Small intestine (tissue), 7 donors: ENCODE measurements around the gene LRRC18. TPM values are rescaled to one million over a fixed set of nuclear protein-coding genes. Genes with fewer than 3 reads are reported as not detected.

ENCODE experiments used
- DNase-seq, 2 donors: peaks; one replicate each; pipeline versions ENCODE4 v3.0.0 to v3.0.0-alpha.2; 2013
- FAIRE-seq: peaks from 2 replicates; lab custom pipeline; 2012; peaks lifted over from hg19 to GRCh38; lab: Jason Lieb, UNC
- H3K27ac ChIP-seq, 3 donors: one replicate each; pipeline ENCODE4 v1.5.1; 2013; ENCODE audit warnings: low read length in 2 of 3, mild to moderate bottlenecking in 2 of 3, control low read depth in 1 of 3, inconsistent platforms in 1 of 3, low read depth in 1 of 3, moderate library complexity in 1 of 3
- H3K27me3 ChIP-seq, 3 donors: one replicate each; pipeline ENCODE4 v1.6.1; 2013; ENCODE audit warnings: low read length in 3 of 3, inconsistent platforms in 1 of 3; ENCODE audit not compliant: control insufficient read depth in 3 of 3, insufficient read depth in 3 of 3
- H3K36me3 ChIP-seq, 3 donors: one replicate each; pipeline ENCODE4 v1.6.1; 2013; ENCODE audit warnings: low read length in 3 of 3, inconsistent platforms in 1 of 3, low read depth in 1 of 3, mild to moderate bottlenecking in 1 of 3, moderate library complexity in 1 of 3; ENCODE audit not compliant: control insufficient read depth in 3 of 3, insufficient read depth in 2 of 3
- H3K4me1 ChIP-seq, 3 donors: one replicate each; pipeline ENCODE4 v1.6.1; 2013; ENCODE audit warnings: low read length in 2 of 3, inconsistent platforms in 1 of 3, low read depth in 1 of 3, mild to moderate bottlenecking in 1 of 3, moderate library complexity in 1 of 3; ENCODE audit not compliant: control insufficient read depth in 3 of 3, insufficient read depth in 2 of 3
- H3K4me3 ChIP-seq, 3 donors: one replicate each; pipeline ENCODE4 v1.5.1; 2013; ENCODE audit warnings: low read length in 3 of 3, control low read depth in 1 of 3, inconsistent platforms in 1 of 3, low read depth in 1 of 3, mild to moderate bottlenecking in 1 of 3, moderate library complexity in 1 of 3
- H3K9me3 ChIP-seq, 2 donors: one replicate each; pipeline ENCODE4 v1.6.1; 2013; ENCODE audit warnings: low read depth in 1 of 2, low read length in 1 of 2; ENCODE audit not compliant: control insufficient read depth in 2 of 2, insufficient read depth in 1 of 2
- WGBS, 3 donors: extraction: QIAGEN DNeasy Blood & Tissue Kit; methylation state at CpG; one replicate each; pipeline ENCODE4 v1.1.7; 2013; 5-methylcytosine and 5-hydroxymethylcytosine counted together
- polyA plus RNA-seq, 4 donors: library from polyadenylated mRNA; stranded (reverse) in 3 of 4; unstranded in 1 of 4; fragments of 200-250 nt in 3 of 4; fragments of 120-200 nt in 1 of 4; gene quantifications; one replicate each; pipeline versions ENCODE4 v1.2.1 to v1.2.3, GENCODE V29; 2013
- donor health status: healthy with polysubstance abuse.
- donor health status: control.
- donor health status: control.
- donor health status: Bipolar disorder and iron deficiency.
- donor health status: healthy.

LRRC18 gene
- polyA plus RNA-seq, 4 donors = 0.03 to 0.25 TPM; not detected in 2

GRCh38 chr10:48973065-48973464 lies 33.4 kb upstream of the LRRC18 start:
- 72 to 88% (median 83%) methylated on average over 5 of the region's 5 CpGs for WGBS, 3 donors
- no peaks in the 10 kb centered on the region for H3K9me3 ChIP-seq

GRCh38 chr10:48970654-48971053 lies 31.0 kb upstream of the LRRC18 start:
- no peaks in the 10 kb centered on the region for H3K27me3 ChIP-seq
- no peak overlapping the region for H3K4me3 ChIP-seq
- no peaks in the 10 kb centered on the region for H3K36me3 ChIP-seq
- FAIRE-seq = no peak
- H3K27ac ChIP-seq = no peak overlapping the region
- no peaks in the 10 kb centered on the region for H3K4me1 ChIP-seq
- DNase-seq = no peak
- no peaks in the 10 kb centered on the region for H3K9me3 ChIP-seq
- 84 to 88% (median 86%) methylated on average over 4 of the region's 4 CpGs for WGBS, 3 donors

More at GRCh38 chr10:48973065-48973464, 33.4 kb upstream of the LRRC18 start:
- Histone ChIP-seq H3K27me3 (no peaks in the 10 kb centered on the region), H3K4me3 (no peak overlapping the region), H3K36me3 (no peaks in the 10 kb centered on the region), H3K27ac (no peak overlapping the region), H3K4me1 (no peaks in the 10 kb centered on the region)
- FAIRE-seq = no peak
- no peak for DNase-seq

DNA sequence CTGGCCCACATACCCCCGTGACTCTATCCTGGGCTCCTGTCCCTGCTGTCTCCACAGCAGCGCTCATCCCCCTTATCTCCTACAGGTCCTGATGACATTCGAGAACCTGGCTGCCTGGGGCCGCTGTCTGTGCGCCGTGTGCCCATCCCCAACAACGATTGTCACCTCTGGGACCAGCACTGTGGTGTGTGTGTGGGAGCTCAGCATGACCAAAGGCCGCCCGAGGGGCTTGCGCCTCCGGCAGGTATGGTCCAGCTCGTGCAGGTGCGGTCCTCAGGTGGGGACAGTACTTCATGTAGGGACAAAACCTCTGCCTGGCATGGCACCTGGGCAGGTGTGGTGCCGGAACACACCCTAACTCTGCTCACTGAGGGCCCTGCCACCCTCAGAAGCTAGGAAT lies 30.4 kb upstream of the LRRC18 start:
- no peak overlapping the region for H3K27ac ChIP-seq
- no peak overlapping the region for H3K4me3 ChIP-seq
- 90 to 92% (median 91%) methylated on average over 14 of the region's 14 CpGs for WGBS, 3 donors
- no peaks in the 10 kb centered on the region for H3K4me1 ChIP-seq
- no peaks in the 10 kb centered on the region for H3K36me3 ChIP-seq
- no peak for FAIRE-seq
- DNase-seq = no peak
- H3K27me3 ChIP-seq = no peaks in the 10 kb centered on the region
- H3K9me3 ChIP-seq = no peaks in the 10 kb centered on the region

DNA sequence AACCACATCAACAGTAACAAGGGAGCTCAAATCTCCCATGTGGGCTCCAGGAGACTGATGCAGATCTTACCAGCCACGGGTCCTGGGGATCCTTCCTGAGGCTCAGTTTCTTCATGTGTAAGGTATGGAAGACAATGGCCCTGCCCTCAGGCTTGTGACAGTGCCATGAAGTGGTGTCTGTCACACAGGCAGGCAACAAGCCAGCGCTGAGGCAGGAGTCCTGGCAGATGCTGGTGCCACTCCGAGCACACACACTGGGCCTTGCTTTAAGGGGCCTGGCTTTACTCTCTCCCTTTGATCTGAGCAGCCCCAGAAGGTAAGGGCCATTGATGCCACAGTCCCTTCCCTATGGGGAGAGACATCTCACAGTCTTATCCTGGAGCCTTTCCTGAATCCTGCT lies 28.4 kb upstream of the LRRC18 start:
- no peaks in the 10 kb centered on the region for H3K9me3 ChIP-seq
- H3K27me3 ChIP-seq = no peaks in the 10 kb centered on the region
- DNase-seq (no peak), FAIRE-seq (no peak)
- H3K36me3 ChIP-seq = no peaks in the 10 kb centered on the region
- H3K4me3 ChIP-seq = no peak overlapping the region
- 77 to 89% (median 79%) methylated on average over 3 of the region's 3 CpGs for WGBS, 3 donors
- H3K27ac ChIP-seq = no peak overlapping the region
- H3K4me1 ChIP-seq = no peaks in the 10 kb centered on the region

DNA sequence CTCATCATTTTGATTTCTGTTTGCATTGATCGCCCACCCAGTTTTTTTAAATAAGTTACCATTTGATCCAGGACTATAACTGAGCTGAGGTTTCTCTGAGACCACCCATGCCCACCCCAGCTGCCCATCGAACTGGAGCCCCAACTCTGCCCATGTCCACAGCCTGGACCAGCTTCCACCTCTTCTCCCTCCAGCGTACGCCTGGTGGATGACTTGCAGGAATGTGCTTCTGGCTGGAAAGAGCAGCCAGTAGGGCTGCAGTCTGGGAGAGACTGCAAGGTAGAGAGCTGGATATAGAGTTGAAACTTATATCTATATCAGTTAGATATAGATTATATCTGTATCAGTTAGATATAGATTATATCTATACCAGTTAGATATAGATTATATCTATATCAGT lies 25.8 kb upstream of the LRRC18 start:
- FAIRE-seq (no peak), DNase-seq (no peak)
- 90 to 92% (median 90%) methylated on average over 4 of the region's 4 CpGs for WGBS, 3 donors

GRCh38 chr10:48964038-48964437 lies 24.4 kb upstream of the LRRC18 start:
- FAIRE-seq (no peak), DNase-seq (no peak)
- Histone ChIP-seq H3K36me3 (no peaks in the 10 kb centered on the region), H3K4me1 (no peaks in the 10 kb centered on the region), H3K27me3 (no peaks in the 10 kb centered on the region), H3K27ac (no peak overlapping the region), H3K4me3 (no peak overlapping the region), H3K9me3 (no peaks in the 10 kb centered on the region)
- WGBS, 3 donors = 77 to 85% (median 83%) methylated on average over 1 of the region's 1 CpG

More for the DNA sequence above, 25.8 kb upstream of the LRRC18 start:
- no peak overlapping the region for H3K27ac ChIP-seq
- no peak overlapping the region for H3K4me3 ChIP-seq
- H3K9me3 ChIP-seq = no peaks in the 10 kb centered on the region
- H3K36me3 ChIP-seq = no peaks in the 10 kb centered on the region
- H3K27me3 ChIP-seq = no peaks in the 10 kb centered on the region
- no peaks in the 10 kb centered on the region for H3K4me1 ChIP-seq

- 64 to 93% (median 80%) methylated on average over 1 of the region's 1 CpG for WGBS, 3 donors
- FAIRE-seq (no peak), DNase-seq (no peak)
- H3K9me3 ChIP-seq = no peaks in the 10 kb centered on the region
- H3K4me3 ChIP-seq = no peak overlapping the region
- no peaks in the 10 kb centered on the region for H3K4me1 ChIP-seq
- no peak overlapping the region for H3K27ac ChIP-seq
- H3K27me3 ChIP-seq = no peaks in the 10 kb centered on the region
- H3K36me3 ChIP-seq = no peaks in the 10 kb centered on the region
Observed at GRCh38 chr10:48958598-48959190, 19.1 kb upstream of the LRRC18 start.

DNA sequence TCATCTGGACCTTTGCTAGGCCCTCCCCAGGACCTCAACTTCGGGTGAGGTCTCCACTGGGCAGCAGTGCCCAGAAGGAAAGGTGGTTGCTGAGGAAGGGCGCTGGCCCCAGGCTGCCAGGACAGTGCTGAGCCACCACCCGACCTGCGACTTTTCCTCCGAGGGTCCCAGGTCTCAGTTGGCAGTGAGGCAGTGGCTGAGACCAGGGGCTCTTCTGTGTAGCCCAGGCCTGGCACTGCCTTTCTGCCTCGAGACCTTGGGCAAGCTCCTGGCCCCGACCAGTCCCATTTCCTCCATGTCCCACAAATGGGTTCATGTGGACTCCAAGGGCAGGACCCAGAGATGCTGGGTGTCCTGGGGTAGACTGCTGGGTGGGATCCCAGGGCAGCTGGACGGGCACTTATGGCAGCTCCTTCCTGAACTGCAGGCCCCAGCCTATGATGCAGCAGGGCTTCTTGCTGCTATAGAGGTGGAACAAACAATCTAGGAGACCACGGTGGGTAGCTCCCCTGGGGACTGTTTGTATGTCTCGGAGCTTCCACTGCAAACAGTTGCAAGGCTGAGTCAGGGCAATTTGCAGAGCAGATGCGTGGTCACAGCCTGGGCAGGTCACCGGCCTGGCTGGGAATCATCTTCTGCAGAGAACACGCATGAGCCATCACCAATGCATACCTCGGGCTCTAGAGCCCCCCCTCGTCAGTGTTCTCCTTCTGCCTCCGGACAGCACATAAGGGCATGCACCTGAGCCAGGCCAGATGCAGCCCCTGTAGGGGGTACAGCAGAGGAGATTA lies 17.9 kb upstream of the LRRC18 start:
- no peaks in the 10 kb centered on the region for H3K36me3 ChIP-seq
- H3K9me3 ChIP-seq = no peaks in the 10 kb centered on the region
- DNase-seq (no peak), FAIRE-seq (no peak)
- H3K27me3 ChIP-seq = no peaks in the 10 kb centered on the region
- H3K27ac ChIP-seq = no peak overlapping the region
- H3K4me1 ChIP-seq = no peaks in the 10 kb centered on the region
- WGBS, 3 donors = 88 to 91% (median 88%) methylated on average over 16 of the region's 16 CpGs
- no peak overlapping the region for H3K4me3 ChIP-seq
